HepG2 (cell line): ENCODE measurements around the gene SACS. TPM values are rescaled to one million over a fixed set of nuclear protein-coding genes. Genes with fewer than 3 reads are reported as not detected.

Experiments used
- ATAC-seq: fragments of 200-7000 bp; cut with Tn5 transposase; 3 replicates; pipeline ENCODE4 v1.9.1; 2020; ENCODE audit warnings: mild to moderate bottlenecking, moderate library complexity
- BruUV-seq: library from RNA; stranded (reverse); fragments of 400-500 nt; replicated peaks from 2 replicates; lab custom pipeline; 2021; lab: Mats Ljungman, UMichigan
- CTCF ChIA-PET: fragments of 300-600 bp; formaldehyde crosslinking; extraction: SDS; loops from one replicate; lab custom pipeline; 2021; ENCODE audit warnings: low total read pairs, inconsistent platforms, low intra/inter-chr PET ratio; lab: Yijun Ruan, JAX
- POLR2A ChIA-PET: fragments of 350-600 bp; sonication (Branson Sonifier 250); formaldehyde crosslinking; loops from one replicate; lab custom pipeline; 2020; ENCODE audit warnings: antibody characterized with exemption, inconsistent platforms; lab: Yijun Ruan, JAX
- DNase-seq: peaks from one replicate; pipeline ENCODE4 v3.0.0-alpha.2; 2015; ENCODE audit warnings: low spot score
- FAIRE-seq: peaks from 3 replicates; lab custom pipeline; 2011; peaks lifted over from hg19 to GRCh38; lab: Jason Lieb, UNC
- H2AFZ ChIP-seq: one replicate; pipeline ENCODE4 v1.6.1; 2011; ENCODE audit warnings: low read length, inconsistent platforms
- H3K27ac ChIP-seq: fragments of 300-600 bp; 3 replicates; pipeline ENCODE4 v1.8.0; 2011; ENCODE audit warnings: mixed run types, mild to moderate bottlenecking, mixed read lengths, low read length, inconsistent platforms; ENCODE audit not compliant: insufficient read depth; ENCODE audit errors: extremely low read length
- H3K27me3 ChIP-seq, 2 experiments: fragments of 200-600 bp in 1 of 2; 2 replicates in 1 of 2; 3 replicates in 1 of 2; pipeline versions ENCODE4 v1.6.0 to v1.8.0; 2011; ENCODE audit warnings: low read length in 2 of 2, mild to moderate bottlenecking in 2 of 2, moderate library complexity in 2 of 2, inconsistent platforms in 1 of 2; ENCODE audit not compliant: insufficient read depth in 2 of 2, control insufficient read depth in 1 of 2
- H3K36me3 ChIP-seq, 2 experiments: fragments of 200-600 bp in 1 of 2; replicated peaks in 1 of 2; 2 replicates in 1 of 2; 3 replicates in 1 of 2; pipeline versions ENCODE4 v1.5.1 to v1.8.0; 2011; ENCODE audit warnings: low read length in 2 of 2, inconsistent platforms in 1 of 2; ENCODE audit not compliant: insufficient read depth in 2 of 2, control insufficient read depth in 1 of 2
- H3K4me1 ChIP-seq: 2 replicates; pipeline ENCODE4 v1.5.1; 2012; ENCODE audit warnings: low read length, inconsistent platforms; ENCODE audit not compliant: insufficient read depth
- H3K4me2 ChIP-seq: 2 replicates; pipeline ENCODE4 v1.6.0; 2011; ENCODE audit warnings: low read depth, low read length, inconsistent platforms
- H3K4me3 ChIP-seq, 3 experiments: fragments of 200-600 bp in 1 of 3; sonication (generic), shearing (Covaris generic) in 1 of 3; replicated peaks in 1 of 3; 2 replicates each; pipeline ENCODE4 v1.5.1; 2011 to 2016; ENCODE audit warnings: low read length in 3 of 3, inconsistent platforms in 2 of 3, low read depth in 2 of 3, mild to moderate bottlenecking in 2 of 3, control low read depth in 1 of 3, mixed read lengths in 1 of 3; ENCODE audit not compliant: insufficient read depth in 1 of 3
- H3K79me2 ChIP-seq: one replicate; pipeline ENCODE4 v1.6.1; 2011; ENCODE audit warnings: low read length, inconsistent platforms; ENCODE audit not compliant: insufficient read depth
- H3K9ac ChIP-seq: 2 replicates; pipeline ENCODE4 v1.6.0; 2011; ENCODE audit warnings: mild to moderate bottlenecking, low read depth, low read length, inconsistent platforms; ENCODE audit not compliant: insufficient read depth
- H3K9me3 ChIP-seq: 2 replicates; pipeline ENCODE4 v1.5.1; 2012; ENCODE audit warnings: mild to moderate bottlenecking, low read length
- H4K20me1 ChIP-seq: 2 replicates; pipeline ENCODE4 v1.6.0; 2011; ENCODE audit warnings: inconsistent platforms, mild to moderate bottlenecking, low read length, moderate library complexity; ENCODE audit not compliant: insufficient read depth
- DNMT3B ChIP-seq: conservative IDR thresholded peaks from 2 replicates; pipeline ENCODE4 v1.6.1; 2016; ENCODE audit warnings: missing biosample characterization, control low read depth
- HNRNPUL1 ChIP-seq: fragments of 200-400 bp; formaldehyde crosslinking; IDR thresholded peaks from 2 replicates; pipeline ENCODE4 v1.6.1; 2017; ENCODE audit warnings: low read depth, mild to moderate bottlenecking, low read length, moderate library complexity
- NFATC3 ChIP-seq: sonication (generic); formaldehyde crosslinking; IDR thresholded peaks from 2 replicates; pipeline ENCODE4 v1.5.1; 2020; ENCODE audit warnings: mild to moderate bottlenecking, missing genetic modification reagents
- PAF1 ChIP-seq: IDR thresholded peaks from 2 replicates; pipeline ENCODE4 v1.6.1; 2016; ENCODE audit warnings: missing genetic modification reagents, missing compliant biosample characterization
- SOX5 ChIP-seq: IDR thresholded peaks from 2 replicates; pipeline ENCODE4 v1.6.1; 2016; ENCODE audit warnings: borderline replicate concordance
- ZNF549 ChIP-seq: sonication (generic); formaldehyde crosslinking; IDR thresholded peaks from 2 replicates; pipeline ENCODE4 v1.5.0; 2020; ENCODE audit warnings: missing genetic modification reagents
- ZNF605 ChIP-seq: sonication (generic); formaldehyde crosslinking; IDR thresholded peaks from 2 replicates; pipeline ENCODE4 v1.8.0; 2022; ENCODE audit warnings: mild to moderate bottlenecking, missing genetic modification reagents
- WGBS: methylation state at CpG from one replicate; pipeline ENCODE4 v1.1.6; 2017; ENCODE audit warnings: low lambda C conversion rate; 5-methylcytosine and 5-hydroxymethylcytosine counted together
- in situ Hi-C: cut with HindIII; loops from 2 replicates; pipeline ENCODE4 v1.10.0; 2017; ENCODE audit warnings: low pct_unique_long_range_greater_than_20kb; ENCODE audit not compliant: extremely low pct_ligation_motif_present
- intact Hi-C: fragments of 100-400 bp; cut with micrococcal nuclease; formaldehyde crosslinking; loops from one replicate; pipeline ENCODE4 v1.10.0; 2022; ENCODE audit not compliant: unreplicated experiment
- polyA plus RNA-seq, 8 experiments: library from polyadenylated mRNA; depleted of rRNA in 3 of 8; stranded (reverse) in 7 of 8; unstranded in 1 of 8; fragments of >200 nt; fragmentation: Illumina TruSeq in 4 of 8; extraction: Trizol in 4 of 8; gene quantifications; 2 replicates each; pipeline versions ENCODE4 v1.2.1 to v1.2.3, GENCODE V29; 2011 to 2016; ENCODE audit warnings: low read depth in 4 of 8, missing spikeins in 1 of 8, mixed read lengths in 1 of 8; ENCODE audit not compliant: insufficient read depth in 1 of 8
- total RNA-seq, 5 experiments: library from RNA; depleted of rRNA; stranded (reverse); fragments of >200 nt; fragmentation: Illumina TruSeq; extraction: Trizol; gene quantifications; 2 replicates each; pipeline ENCODE4 v1.2.3, GENCODE V29; 2016; ENCODE audit warnings: low read depth in 1 of 5
- TF ChIP-seq, protein P1 (sequence below): sonication (generic); formaldehyde crosslinking; IDR thresholded peaks from 2 replicates; pipeline ENCODE4 v1.5.0; 2020; ENCODE audit warnings: missing genetic modification reagents, mild to moderate bottlenecking, borderline replicate concordance
- TF ChIP-seq, protein P2 (sequence below): IDR thresholded peaks from 2 replicates; pipeline ENCODE4 v1.6.1; 2016; ENCODE audit warnings: missing genetic modification reagents, missing compliant biosample characterization

SACS gene
- total and polyA plus RNA-seq, 2 of the 13 experiments (the other 11 are each of a cell fraction or from before 2014, with no cell fraction given): 4.0 to 15.7 TPM

DNA sequence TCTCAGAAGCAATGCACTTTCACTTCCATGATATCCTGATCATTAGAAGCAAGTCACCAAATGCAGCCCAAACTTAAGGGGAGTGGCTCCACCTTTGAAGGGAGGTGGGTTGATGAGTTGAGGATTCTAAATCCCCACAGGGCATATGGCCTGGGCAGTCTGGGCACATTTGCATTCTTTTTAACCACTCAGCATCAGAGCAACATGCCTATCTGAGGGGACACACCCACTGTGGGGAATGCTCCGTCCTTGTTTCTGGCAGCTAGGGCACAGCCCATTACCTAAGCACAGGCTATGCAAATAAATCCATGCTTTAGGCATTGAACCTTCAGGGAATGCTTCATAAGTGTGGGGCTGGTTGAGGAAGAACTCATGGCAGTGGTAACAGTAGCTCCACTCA lies 12.3 kb upstream of the SACS start:
- H3K4me1 ChIP-seq: no peaks in the 10 kb centered on the region
- no TSS peak for BruUV-seq
- TF ChIP-seq SOX5 (CRISPR knock-in tag) (no peak), PAF1 (CRISPR knock-in tag) (no peak), NFATC3 (CRISPR knock-in tag) (no peak), DNMT3B (CRISPR knock-in tag) (no peak), ZNF605 (no peak)
- TF ChIP-seq, protein P1, sequence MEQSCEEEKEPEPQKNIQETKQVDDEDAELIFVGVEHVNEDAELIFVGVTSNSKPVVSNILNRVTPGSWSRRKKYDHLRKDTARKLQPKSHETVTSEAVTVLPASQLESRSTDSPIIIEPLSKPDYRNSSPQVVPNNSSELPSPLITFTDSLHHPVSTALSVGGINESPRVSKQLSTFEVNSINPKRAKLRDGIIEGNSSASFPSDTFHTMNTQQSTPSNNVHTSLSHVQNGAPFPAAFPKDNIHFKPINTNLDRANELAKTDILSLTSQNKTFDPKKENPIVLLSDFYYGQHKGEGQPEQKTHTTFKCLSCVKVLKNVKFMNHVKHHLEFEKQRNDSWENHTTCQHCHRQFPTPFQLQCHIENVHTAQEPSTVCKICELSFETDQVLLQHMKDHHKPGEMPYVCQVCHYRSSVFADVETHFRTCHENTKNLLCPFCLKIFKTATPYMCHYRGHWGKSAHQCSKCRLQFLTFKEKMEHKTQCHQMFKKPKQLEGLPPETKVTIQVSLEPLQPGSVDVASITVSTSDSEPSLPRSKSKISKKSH (CRISPR knock-in tag): no peak
- TF ChIP-seq, protein P2, sequence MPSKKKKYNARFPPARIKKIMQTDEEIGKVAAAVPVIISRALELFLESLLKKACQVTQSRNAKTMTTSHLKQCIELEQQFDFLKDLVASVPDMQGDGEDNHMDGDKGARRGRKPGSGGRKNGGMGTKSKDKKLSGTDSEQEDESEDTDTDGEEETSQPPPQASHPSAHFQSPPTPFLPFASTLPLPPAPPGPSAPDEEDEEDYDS (CRISPR knock-in tag): no peak
- no peak overlapping the region for H3K9ac ChIP-seq
- no peaks in the 10 kb centered on the region for H3K79me2 ChIP-seq
- ATAC-seq: no peak
- ChIA-PET CTCF (no interaction called here), POLR2A (no interaction called here)
- no peak for DNase-seq
- peaks cover 0 to 7% of the 10 kb centered on the region in 2 experiments; a peak in 1 of 5 replicates for H3K27me3 ChIP-seq
- intact Hi-C loops (no loop called here), in situ Hi-C loops (no loop called here)
- H4K20me1 ChIP-seq: no peaks in the 10 kb centered on the region
- H3K4me3 ChIP-seq: no peak overlapping the region
- no peaks in the 10 kb centered on the region for H3K36me3 ChIP-seq
- no peaks in the 10 kb centered on the region for H3K9me3 ChIP-seq
- WGBS: no CpG with 5 or more reads among the region's 1 CpG
- no peak overlapping the region for H3K27ac ChIP-seq
- no peak overlapping the region for H3K4me2 ChIP-seq
- FAIRE-seq: no peak
- no peak overlapping the region for H2AFZ ChIP-seq

- no peaks in the 10 kb centered on the region for H4K20me1 ChIP-seq
- CTCF ChIA-PET: no interaction called here
- in situ Hi-C loops (no loop called here), intact Hi-C loops (no loop called here)
- H3K27me3 ChIP-seq: peaks cover 0 to 7% of the 10 kb centered on the region in 2 experiments; a peak in 1 of 5 replicates
- FAIRE-seq: no peak
- no CpG with 5 or more reads among the region's 2 CpGs for WGBS
- POLR2A ChIA-PET: no interaction called here
- no peaks in the 10 kb centered on the region for H3K36me3 ChIP-seq
- no peak overlapping the region for H3K4me2 ChIP-seq
- no peak overlapping the region for H3K27ac ChIP-seq
- BruUV-seq: no TSS peak
- ATAC-seq: no peak
- H3K9me3 ChIP-seq: no peaks in the 10 kb centered on the region
- H3K79me2 ChIP-seq: no peaks in the 10 kb centered on the region
- H2AFZ ChIP-seq: no peak overlapping the region
- DNase-seq: no peak
- no peak overlapping the region for H3K9ac ChIP-seq
- H3K4me1 ChIP-seq: no peaks in the 10 kb centered on the region
- H3K4me3 ChIP-seq: no peak overlapping the region
- TF ChIP-seq ZNF549 (CRISPR knock-in tag) (no peak), HNRNPUL1 (no peak)
Observed at GRCh38 chr13:23443878-23444277, 10.4 kb upstream of the SACS start.
